Esophagus squamous epithelium (tissue), 5 donors: Measurements from ENCODE around the gene XIAP. TPM values are rescaled to one million over a fixed set of nuclear protein-coding genes. Genes with fewer than 3 reads are reported as not detected.

Experiments used
- DNase-seq: peaks from one replicate; lab custom pipeline; 2025; lab: John Stamatoyannopoulos, UW
- H3K27ac ChIP-seq, 4 donors: fragments of 200-600 bp; sonication (generic); one replicate each; pipeline ENCODE4 v1.5.1; 2016 to 2019; ENCODE audit warnings: mild to moderate bottlenecking in 1 of 4
- H3K27me3 ChIP-seq, 4 donors: fragments of 200-600 bp; sonication (generic); 1 replicate in 3 of 4; 2 replicates in 1 of 4; pipeline versions ENCODE4 v1.5.1 to v1.6.0; 2017 to 2021; ENCODE audit warnings: antibody characterized with exemption in 1 of 4
- H3K36me3 ChIP-seq, 3 donors: fragments of 200-600 bp; sonication (generic); one replicate each; pipeline ENCODE4 v1.5.1; 2016 to 2019
- H3K4me1 ChIP-seq, 3 donors: fragments of 200-600 bp; sonication (generic); one replicate each; pipeline ENCODE4 v1.5.1; 2017 to 2019
- H3K4me3 ChIP-seq, 4 donors: fragments of 200-600 bp; sonication (generic); 1 replicate in 3 of 4; 2 replicates in 1 of 4; pipeline ENCODE4 v1.5.1; 2016 to 2019; ENCODE audit warnings: mild to moderate bottlenecking in 2 of 4, moderate library complexity in 1 of 4
- H3K9me3 ChIP-seq, 3 donors: fragments of 200-600 bp; sonication (generic); one replicate each; pipeline ENCODE4 v1.5.1; 2016 to 2019
- POLR2A ChIP-seq, 4 donors: fragments of 450-650 bp; IDR thresholded peaks; one replicate each; pipeline ENCODE4 v1.6.1; 2017; ENCODE audit warnings: antibody characterized with exemption in 4 of 4, mild to moderate bottlenecking in 4 of 4, moderate library complexity in 3 of 4
- WGBS, 2 donors: methylation state at CpG; one replicate each; pipeline ENCODE4 v1.1.5; 2018; 5-methylcytosine and 5-hydroxymethylcytosine counted together
- intact Hi-C: fragments of 100-400 bp; cut with DNase I; formaldehyde crosslinking; loops from one replicate; pipeline ENCODE4 v1.15.0; 2022
- small RNA-seq, 4 donors: library from RNA; depleted of rRNA; stranded (forward); fragments of <200 nt; gene quantifications; one replicate each; pipeline ENCODE3, GENCODE V24; 2016
- total RNA-seq, 4 donors: library from RNA; depleted of rRNA; stranded (reverse); fragments of >200 nt; gene quantifications; one replicate each; pipeline ENCODE4 v1.1.0, GENCODE V29; 2016
- TF ChIP-seq, protein P1 (sequence below), 6 experiments: fragments of 450-650 bp in 4 of 6; fragments of 200-600 bp in 2 of 6; sonication (generic) in 2 of 6; IDR thresholded peaks; one replicate each; pipeline ENCODE4 v1.5.1; 2016 to 2019; ENCODE audit warnings: antibody characterized with exemption in 6 of 6, mild to moderate bottlenecking in 4 of 6, moderate library complexity in 4 of 6
- donor health status: DM: yes; HTN: yes; CAD: no.

Gene XIAP
- total RNA-seq, 4 donors from 2014 or later = 20.0 to 38.5 (median 30.8) TPM

DNA sequence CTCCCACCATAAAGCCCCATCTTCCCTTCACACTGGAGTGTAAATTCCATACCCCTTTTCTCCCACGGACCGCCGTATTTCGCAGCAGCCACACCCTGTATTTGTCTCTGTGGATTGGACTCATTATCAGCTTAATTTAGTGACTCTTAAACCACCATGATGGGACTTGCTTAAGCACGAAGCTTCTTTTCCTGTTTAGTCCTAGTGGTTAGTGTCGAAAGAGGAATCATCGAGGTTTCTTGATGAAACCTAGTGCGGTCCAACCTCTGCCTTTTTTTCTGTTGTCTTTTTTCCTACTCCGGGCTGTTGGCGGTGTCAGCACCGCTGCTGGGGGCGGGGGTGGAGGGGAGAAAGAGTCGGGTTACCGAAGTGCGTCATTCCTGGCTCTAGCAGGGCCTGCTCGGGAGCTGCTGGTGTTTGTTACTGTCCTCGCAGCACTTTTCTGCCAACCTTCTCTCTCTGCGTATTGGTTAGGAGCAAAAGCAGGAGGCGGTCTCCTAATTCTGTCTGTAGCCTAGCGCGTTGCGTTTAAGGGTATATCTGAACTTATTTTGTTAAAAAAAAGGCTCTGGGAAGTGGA, 103.0 kb downstream of the XIAP start:
- peak in 2 of 4 donors; percentile 67 to 75 for TF ChIP-seq POLR2A (IDR thresholded peaks at IDR 0.05)
- TF ChIP-seq, protein P1, sequence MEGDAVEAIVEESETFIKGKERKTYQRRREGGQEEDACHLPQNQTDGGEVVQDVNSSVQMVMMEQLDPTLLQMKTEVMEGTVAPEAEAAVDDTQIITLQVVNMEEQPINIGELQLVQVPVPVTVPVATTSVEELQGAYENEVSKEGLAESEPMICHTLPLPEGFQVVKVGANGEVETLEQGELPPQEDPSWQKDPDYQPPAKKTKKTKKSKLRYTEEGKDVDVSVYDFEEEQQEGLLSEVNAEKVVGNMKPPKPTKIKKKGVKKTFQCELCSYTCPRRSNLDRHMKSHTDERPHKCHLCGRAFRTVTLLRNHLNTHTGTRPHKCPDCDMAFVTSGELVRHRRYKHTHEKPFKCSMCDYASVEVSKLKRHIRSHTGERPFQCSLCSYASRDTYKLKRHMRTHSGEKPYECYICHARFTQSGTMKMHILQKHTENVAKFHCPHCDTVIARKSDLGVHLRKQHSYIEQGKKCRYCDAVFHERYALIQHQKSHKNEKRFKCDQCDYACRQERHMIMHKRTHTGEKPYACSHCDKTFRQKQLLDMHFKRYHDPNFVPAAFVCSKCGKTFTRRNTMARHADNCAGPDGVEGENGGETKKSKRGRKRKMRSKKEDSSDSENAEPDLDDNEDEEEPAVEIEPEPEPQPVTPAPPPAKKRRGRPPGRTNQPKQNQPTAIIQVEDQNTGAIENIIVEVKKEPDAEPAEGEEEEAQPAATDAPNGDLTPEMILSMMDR (IDR thresholded peaks at IDR 0.05) = no peak
- DNase-seq = peak; percentile 23
- WGBS, 2 donors = 0 to 50% methylated on average over 10 to 22 of the region's 22 CpGs
- peak overlapping the region; percentile 68 to 81 (median 76) for H3K4me3 ChIP-seq
- peaks cover 0 to 38% (median 0%) of the 10 kb centered on the region in 3 donors for H3K4me1 ChIP-seq
- no peaks in the 10 kb centered on the region for H3K9me3 ChIP-seq
- intact Hi-C loops = no loop called here
- peak overlapping the region; percentile 96 to 99 (median 98) for H3K27ac ChIP-seq
- no peaks in the 10 kb centered on the region for H3K36me3 ChIP-seq
- H3K27me3 ChIP-seq = no peaks in the 10 kb centered on the region

Small RNA genes lying within 50 kb of the gene (small RNA-seq; reads per million reads assigned to genes)
- 0 reads per million in 4 donors for gene RF00019
- 0 to 0.74 (median 0) reads per million in 4 donors for gene RN7SL190P
- 0 reads per million in 4 donors for gene RNU6-122P

Other genes with a start within 250 kb of the XIAP start
- 100 to 1,000 TPM in 1 of 4 donors, 10 to 100 TPM in 3; 36.4 to 108 (median 63.8) TPM for gene THOC2, start 127.0 kb upstream of the XIAP start, total RNA-seq
- 10 to 100 TPM; 22.6 to 78.0 (median 50.7) TPM for gene STAG2, start 101.7 kb downstream of the XIAP start, total RNA-seq